Astrocyte (in vitro differentiated cells and primary cell): ENCODE results near the gene RAB14. TPM values are rescaled to one million over a fixed set of nuclear protein-coding genes. Genes with fewer than 3 reads are reported as not detected.

Experiments
- DNase-seq: peaks from one replicate; pipeline ENCODE4 v3.0.0-alpha.2; 2010; ENCODE audit warnings: low read depth
- FAIRE-seq: peaks from 2 replicates; lab custom pipeline; 2011; peaks lifted over from hg19 to GRCh38; lab: Jason Lieb, UNC
- H2AFZ ChIP-seq: 2 replicates; pipeline ENCODE4 v1.6.0; 2012; ENCODE audit warnings: low read depth, low read length, inconsistent platforms
- H3K27ac ChIP-seq: 2 replicates; pipeline ENCODE4 v1.5.1; 2011; ENCODE audit warnings: low read depth, low read length, inconsistent platforms
- H3K27me3 ChIP-seq: 2 replicates; pipeline ENCODE4 v1.6.0; 2011; ENCODE audit warnings: low read length, inconsistent platforms; ENCODE audit not compliant: insufficient read depth
- H3K36me3 ChIP-seq: 2 replicates; pipeline ENCODE4 v1.5.1; 2011; ENCODE audit warnings: low read length, inconsistent platforms; ENCODE audit not compliant: insufficient read depth
- H3K4me1 ChIP-seq: 2 replicates; pipeline ENCODE4 v1.5.1; 2011; ENCODE audit warnings: low read length, inconsistent platforms; ENCODE audit not compliant: insufficient read depth
- H3K4me2 ChIP-seq: 2 replicates; pipeline ENCODE4 v1.6.0; 2012; ENCODE audit warnings: low read length, inconsistent platforms
- H3K4me3 ChIP-seq: 2 replicates; pipeline ENCODE4 v1.5.1; 2011; ENCODE audit warnings: low read depth, mild to moderate bottlenecking, low read length, inconsistent platforms; ENCODE audit not compliant: insufficient read depth
- H3K79me2 ChIP-seq: 2 replicates; pipeline ENCODE4 v1.6.0; 2012; ENCODE audit warnings: mild to moderate bottlenecking, low read length, inconsistent platforms; ENCODE audit not compliant: insufficient read depth
- H3K9ac ChIP-seq: 2 replicates; pipeline ENCODE4 v1.6.0; 2012; ENCODE audit warnings: mild to moderate bottlenecking, low read length, inconsistent platforms
- H3K9me3 ChIP-seq: 2 replicates; pipeline ENCODE4 v1.5.1; 2012; ENCODE audit warnings: low read depth, mild to moderate bottlenecking, low read length, inconsistent platforms; ENCODE audit not compliant: insufficient read depth
- H4K20me1 ChIP-seq: 2 replicates; pipeline ENCODE4 v1.6.0; 2012; ENCODE audit warnings: low read length, inconsistent platforms; ENCODE audit not compliant: insufficient read depth
- H3K27ac Mint-ChIP-seq: one replicate; pipeline ENCODE4 v1.8.0; 2021; ENCODE audit warnings: mild to moderate bottlenecking, mixed read lengths; ENCODE audit not compliant: unreplicated experiment
- H3K27me3 Mint-ChIP-seq: one replicate; pipeline ENCODE4 v1.8.0; 2021; ENCODE audit warnings: low read depth, mixed read lengths; ENCODE audit not compliant: unreplicated experiment
- H3K36me3 Mint-ChIP-seq: one replicate; pipeline ENCODE4 v1.8.0; 2021; ENCODE audit warnings: low read depth, mixed read lengths; ENCODE audit not compliant: unreplicated experiment
- H3K4me1 Mint-ChIP-seq: one replicate; pipeline ENCODE4 v1.8.0; 2021; ENCODE audit warnings: low read depth, mixed read lengths; ENCODE audit not compliant: unreplicated experiment
- H3K4me3 Mint-ChIP-seq: one replicate; pipeline ENCODE4 v1.8.0; 2021; ENCODE audit warnings: mild to moderate bottlenecking, moderate library complexity, mixed read lengths; ENCODE audit not compliant: unreplicated experiment
- H3K9me3 Mint-ChIP-seq: one replicate; pipeline ENCODE4 v1.8.0; 2021; ENCODE audit warnings: mild to moderate bottlenecking, mixed read lengths; ENCODE audit not compliant: unreplicated experiment
- CTCF ChIP-seq: IDR thresholded peaks from 2 replicates; pipeline ENCODE4 v1.5.1; 2011; ENCODE audit warnings: low read depth, mild to moderate bottlenecking, inconsistent platforms, low read length, moderate library complexity; ENCODE audit not compliant: insufficient read depth
- EZH2 ChIP-seq: IDR thresholded peaks from 2 replicates; pipeline ENCODE4 v1.6.1; 2012; ENCODE audit warnings: mild to moderate bottlenecking, low read length, inconsistent platforms; ENCODE audit not compliant: insufficient read depth
- total RNA-seq: library from RNA; stranded (reverse); gene quantifications from 2 replicates; pipeline ENCODE4 v1.2.1, GENCODE V29; 2021

The RAB14 gene
- total RNA-seq, 1 donor from 2014 or later = 72.1 TPM

- Histone ChIP-seq H3K9ac (no peak overlapping the region), H3K27ac (no peak overlapping the region), H3K9me3 (no peaks in the 10 kb centered on the region), H3K4me3 (no peak overlapping the region), H3K4me1 (peaks cover 2% of the 10 kb centered on the region), H3K27me3 (no peaks in the 10 kb centered on the region), H3K36me3 (no peaks in the 10 kb centered on the region), H3K79me2 (no peaks in the 10 kb centered on the region), H4K20me1 (no peaks in the 10 kb centered on the region), H3K4me2 (no peak overlapping the region), H2AFZ (no peak overlapping the region)
- Mint-ChIP-seq H3K27ac (no peak overlapping the region), H3K36me3 (no peaks in the 10 kb centered on the region), H3K9me3 (no peaks in the 10 kb centered on the region), H3K4me3 (peak overlapping the region; percentile 8), H3K4me1 (peaks cover 7% of the 10 kb centered on the region), H3K27me3 (peaks cover 4% of the 10 kb centered on the region)
- DNase-seq = no peak
- FAIRE-seq = no peak
- TF ChIP-seq CTCF (no peak), EZH2 (no peak)
Observed at GRCh38 chr9:121220996-121221663, 19.5 kb upstream of the RAB14 start.

GRCh38 chr9:121219530-121219929 is 17.9 kb upstream of the RAB14 start:
- no peaks in the 10 kb centered on the region for H4K20me1 ChIP-seq
- H3K9ac ChIP-seq = no peak overlapping the region
- no peak overlapping the region for H3K4me3 ChIP-seq
- H3K36me3 Mint-ChIP-seq = no peaks in the 10 kb centered on the region
- peaks cover 4% of the 10 kb centered on the region for H3K27me3 Mint-ChIP-seq
- no peaks in the 10 kb centered on the region for H3K36me3 ChIP-seq
- no peaks in the 10 kb centered on the region for H3K9me3 ChIP-seq
- H2AFZ ChIP-seq = no peak overlapping the region
- H3K27me3 ChIP-seq = no peaks in the 10 kb centered on the region
- no peak overlapping the region for H3K4me2 ChIP-seq
- DNase-seq (no peak), FAIRE-seq (no peak)
- no peaks in the 10 kb centered on the region for H3K9me3 Mint-ChIP-seq
- no peaks in the 10 kb centered on the region for H3K4me1 ChIP-seq
- H3K79me2 ChIP-seq = no peaks in the 10 kb centered on the region
- H3K4me1 Mint-ChIP-seq = peaks cover 5% of the 10 kb centered on the region
- H3K27ac ChIP-seq = no peak overlapping the region
- H3K4me3 Mint-ChIP-seq = no peak overlapping the region
- TF ChIP-seq EZH2 (no peak), CTCF (no peak)
- H3K27ac Mint-ChIP-seq = no peak overlapping the region

DNA sequence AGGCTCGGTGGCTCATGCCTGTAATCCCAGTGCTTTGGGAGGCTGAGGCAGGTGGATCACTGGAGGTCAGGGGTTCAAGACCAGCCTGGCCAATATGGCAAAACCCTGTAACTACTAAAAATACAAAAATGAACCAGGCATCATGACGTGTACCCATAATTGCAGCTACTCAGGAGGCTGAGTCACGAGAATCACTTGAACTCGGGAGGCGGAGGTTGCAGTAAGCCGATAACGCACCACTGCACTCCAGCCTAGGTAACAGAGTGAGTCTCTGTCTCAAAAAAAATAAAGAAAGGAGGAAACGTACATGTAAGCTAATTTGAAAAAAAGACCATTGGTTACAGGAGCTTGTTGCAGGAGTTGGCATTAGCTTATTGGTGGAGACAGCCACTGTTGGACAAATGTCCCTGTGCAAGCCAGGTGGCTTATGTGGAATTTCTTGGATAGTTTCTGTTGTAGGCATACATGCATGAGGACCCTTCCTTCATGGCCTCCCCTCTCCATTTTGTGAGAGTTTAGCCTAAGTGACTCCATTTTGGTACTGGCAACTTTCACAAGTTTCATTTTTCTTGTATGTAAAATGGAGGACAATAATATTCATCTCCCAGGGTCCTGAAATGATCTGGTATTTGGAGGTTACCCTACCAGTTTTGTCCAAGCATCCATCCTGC is 16.8 kb upstream of the RAB14 start:
- FAIRE-seq (no peak), DNase-seq (no peak)
- Histone ChIP-seq H2AFZ (no peak overlapping the region), H3K9ac (no peak overlapping the region), H3K79me2 (no peaks in the 10 kb centered on the region), H3K4me1 (no peaks in the 10 kb centered on the region), H3K27me3 (no peaks in the 10 kb centered on the region), H3K4me3 (no peak overlapping the region), H3K27ac (no peak overlapping the region), H3K36me3 (no peaks in the 10 kb centered on the region), H3K4me2 (no peak overlapping the region), H3K9me3 (no peaks in the 10 kb centered on the region), H4K20me1 (no peaks in the 10 kb centered on the region)
- TF ChIP-seq CTCF (no peak), EZH2 (no peak)
- Mint-ChIP-seq H3K27ac (no peak overlapping the region), H3K4me3 (no peak overlapping the region), H3K27me3 (peaks cover 4% of the 10 kb centered on the region), H3K36me3 (no peaks in the 10 kb centered on the region), H3K9me3 (no peaks in the 10 kb centered on the region), H3K4me1 (peaks cover 5% of the 10 kb centered on the region)
